GM18507 (cell line): Measurements from ENCODE around the gene LGR6.

ENCODE experiments used
- DNase-seq: peaks from one replicate; pipeline ENCODE4 v3.0.0; 2011; ENCODE audit warnings: low read depth; ENCODE audit not compliant: insufficient read length; ENCODE audit errors: extremely low spot score
- FAIRE-seq: peaks from 2 replicates; lab custom pipeline; 2011; peaks lifted over from hg19 to GRCh38; lab: Jason Lieb, UNC

The LGR6 gene

DNA sequence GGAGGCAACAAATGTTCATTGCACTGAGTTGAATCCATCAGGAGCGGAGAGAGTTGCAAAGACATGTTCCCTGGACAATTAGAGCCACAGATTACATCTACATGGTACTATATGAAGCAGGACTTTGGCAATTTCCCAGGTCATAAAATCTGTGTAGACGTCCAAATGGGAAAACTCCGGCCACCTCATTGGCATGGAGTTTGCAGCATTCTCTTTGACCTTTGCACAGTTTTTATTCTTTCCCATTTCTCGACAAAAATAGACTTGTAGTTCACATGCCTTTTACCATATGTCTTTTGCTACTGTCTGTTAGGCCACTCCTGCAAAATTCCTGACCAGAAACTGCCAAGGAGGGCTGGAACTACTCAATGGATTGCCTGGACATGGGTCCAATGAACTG is 100.0 kb downstream of the LGR6 start:
- FAIRE-seq (no peak), DNase-seq (no peak)

DNA sequence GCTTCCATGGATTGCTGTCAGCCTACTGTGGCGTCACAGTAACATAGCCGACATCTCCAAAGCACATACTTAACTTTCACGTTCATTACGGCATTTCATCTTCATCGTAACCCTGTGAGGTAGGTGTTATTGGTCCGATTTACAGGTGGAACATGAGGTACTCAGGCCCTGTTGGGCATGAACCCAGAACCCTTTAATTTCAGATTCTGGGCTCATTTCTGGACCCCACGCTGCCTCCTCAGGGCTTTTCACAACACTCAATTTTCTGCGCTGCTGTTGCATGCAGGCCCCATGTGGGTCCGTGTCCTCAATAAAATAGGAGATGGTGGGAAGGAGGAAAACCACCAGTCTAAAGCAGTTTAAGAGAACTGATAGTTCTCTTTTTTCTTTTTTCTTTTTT is 108.6 kb downstream of the LGR6 start:
- FAIRE-seq, result no peak
- DNase-seq, result no peak

DNA sequence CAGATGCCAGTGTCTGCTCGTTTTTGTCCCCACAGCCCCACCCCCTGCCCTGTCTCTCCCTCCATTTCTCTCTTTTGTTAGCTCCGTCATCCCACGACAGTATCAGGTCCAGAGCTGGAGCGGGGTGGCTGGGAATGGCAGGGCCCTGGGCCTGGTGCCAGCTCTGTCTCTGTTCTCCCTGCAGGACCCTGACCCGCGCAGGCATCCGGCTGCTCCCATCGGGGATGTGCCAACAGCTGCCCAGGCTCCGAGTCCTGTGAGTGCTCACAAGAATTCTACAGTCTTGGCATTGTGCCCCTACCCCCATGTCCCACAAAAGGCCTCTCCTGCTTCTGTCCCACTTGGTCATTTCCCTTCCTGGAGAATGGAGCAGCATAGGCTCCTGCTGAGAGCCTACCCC is 110.8 kb downstream of the LGR6 start:
- no peak for DNase-seq

DNA sequence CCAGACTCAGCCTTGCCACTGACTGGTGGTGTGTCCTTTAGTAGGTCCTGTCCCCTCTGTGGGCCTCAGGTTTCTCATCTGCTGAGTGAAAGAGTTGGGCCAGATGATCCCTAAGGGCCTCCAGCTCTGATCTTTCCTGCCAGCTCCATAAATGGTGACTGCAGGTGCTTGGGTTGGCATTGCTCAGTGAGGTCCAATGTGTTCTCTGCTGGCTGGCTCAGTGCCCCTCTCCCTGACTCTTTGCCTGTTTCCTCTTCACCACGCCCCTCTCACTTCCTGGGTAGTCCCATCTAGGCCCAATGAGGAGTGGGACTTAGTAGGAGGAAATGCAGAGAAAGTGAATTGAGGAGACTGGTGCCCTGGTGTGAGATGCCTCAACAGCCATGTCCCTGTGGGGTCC is 111.6 kb downstream of the LGR6 start:
- no peak for FAIRE-seq
- no peak for DNase-seq

More for the DNA sequence above, 110.8 kb downstream of the LGR6 start:
- no peak for FAIRE-seq

DNA sequence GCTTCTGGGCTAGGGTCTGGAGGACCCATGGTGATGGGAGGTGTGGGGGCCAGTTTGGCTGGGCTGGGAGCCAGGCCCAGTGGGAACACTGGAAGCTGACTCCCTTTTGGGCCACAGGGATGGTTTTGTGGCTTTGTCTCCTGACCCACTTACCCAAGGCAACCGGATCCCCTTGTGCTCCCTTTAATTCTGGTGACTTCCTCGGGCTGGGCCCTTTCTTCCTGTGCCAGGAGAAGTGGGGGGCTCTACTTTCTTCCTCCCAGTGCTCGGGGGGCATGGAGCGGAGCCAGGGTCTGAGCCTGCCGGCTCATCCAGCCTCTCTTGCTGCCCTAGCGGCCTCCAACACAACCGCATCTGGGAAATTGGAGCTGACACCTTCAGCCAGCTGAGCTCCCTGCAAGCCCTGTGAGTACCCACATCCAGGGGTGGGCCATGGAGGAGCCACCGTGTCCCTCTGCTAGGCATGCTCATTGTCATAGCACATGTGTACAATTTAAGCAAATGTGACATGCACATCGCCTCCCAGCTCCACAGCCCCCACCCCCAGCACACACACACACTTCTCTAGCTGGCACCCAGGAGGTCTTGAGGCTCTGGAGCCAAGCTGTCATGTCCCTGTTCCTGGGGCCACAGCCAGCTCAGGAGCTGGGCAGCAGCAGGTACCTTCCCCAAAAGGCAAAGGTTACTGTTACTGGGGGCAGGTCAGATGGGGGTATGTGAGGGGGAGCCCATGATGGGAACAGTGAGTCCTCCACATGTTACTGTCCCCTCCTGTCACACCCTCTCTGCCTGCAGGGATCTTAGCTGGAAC is 113.1 kb downstream of the LGR6 start:
- FAIRE-seq (no peak), DNase-seq (no peak)

DNA sequence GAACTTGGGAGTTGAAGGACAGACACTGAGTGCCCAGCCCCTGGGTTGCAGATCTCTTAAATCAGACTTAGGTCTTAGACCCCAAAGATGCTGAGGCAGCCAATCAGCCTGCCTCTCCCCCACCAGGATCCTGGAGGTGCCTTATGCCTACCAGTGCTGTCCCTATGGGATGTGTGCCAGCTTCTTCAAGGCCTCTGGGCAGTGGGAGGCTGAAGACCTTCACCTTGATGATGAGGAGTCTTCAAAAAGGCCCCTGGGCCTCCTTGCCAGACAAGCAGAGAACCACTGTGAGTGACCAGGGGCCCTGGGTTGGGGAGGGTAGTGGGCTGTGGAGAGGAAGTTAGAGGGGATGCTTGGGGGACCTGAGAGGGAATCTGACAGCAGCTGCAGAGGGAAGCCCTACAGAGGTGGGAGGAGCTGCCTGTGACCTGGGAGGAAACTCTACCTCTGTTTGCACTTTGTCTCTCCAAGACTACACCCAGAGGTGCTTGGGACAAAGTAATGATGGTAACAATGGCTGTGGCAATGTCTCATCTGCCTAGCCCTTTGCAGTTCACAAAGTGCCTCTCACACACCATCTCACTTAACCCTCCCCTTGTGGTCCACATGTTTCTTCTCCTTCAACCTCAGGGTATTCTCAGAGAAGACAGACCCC is 116.6 kb downstream of the LGR6 start:
- DNase-seq (no peak), FAIRE-seq (no peak)

DNA sequence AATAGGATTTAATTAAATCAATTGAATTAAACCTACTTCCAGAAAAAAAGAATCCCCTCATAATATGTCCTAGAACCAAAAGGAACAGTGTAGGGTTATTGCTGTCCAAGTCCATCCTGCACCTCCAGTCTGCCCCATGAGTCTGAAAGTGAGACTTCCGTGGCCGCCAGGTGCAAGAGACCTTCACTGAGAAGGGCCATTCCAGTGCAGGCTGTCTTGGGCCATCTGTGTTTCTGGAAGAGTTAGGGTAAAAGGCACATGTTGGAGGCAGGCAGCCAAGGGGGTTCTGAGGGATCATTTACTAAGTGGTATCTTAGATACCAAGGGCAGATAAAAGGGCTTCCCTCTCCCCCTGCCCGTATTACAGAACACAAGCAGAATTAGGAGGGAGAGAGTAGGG is 117.1 kb downstream of the LGR6 start:
- FAIRE-seq (no peak), DNase-seq (no peak)

DNA sequence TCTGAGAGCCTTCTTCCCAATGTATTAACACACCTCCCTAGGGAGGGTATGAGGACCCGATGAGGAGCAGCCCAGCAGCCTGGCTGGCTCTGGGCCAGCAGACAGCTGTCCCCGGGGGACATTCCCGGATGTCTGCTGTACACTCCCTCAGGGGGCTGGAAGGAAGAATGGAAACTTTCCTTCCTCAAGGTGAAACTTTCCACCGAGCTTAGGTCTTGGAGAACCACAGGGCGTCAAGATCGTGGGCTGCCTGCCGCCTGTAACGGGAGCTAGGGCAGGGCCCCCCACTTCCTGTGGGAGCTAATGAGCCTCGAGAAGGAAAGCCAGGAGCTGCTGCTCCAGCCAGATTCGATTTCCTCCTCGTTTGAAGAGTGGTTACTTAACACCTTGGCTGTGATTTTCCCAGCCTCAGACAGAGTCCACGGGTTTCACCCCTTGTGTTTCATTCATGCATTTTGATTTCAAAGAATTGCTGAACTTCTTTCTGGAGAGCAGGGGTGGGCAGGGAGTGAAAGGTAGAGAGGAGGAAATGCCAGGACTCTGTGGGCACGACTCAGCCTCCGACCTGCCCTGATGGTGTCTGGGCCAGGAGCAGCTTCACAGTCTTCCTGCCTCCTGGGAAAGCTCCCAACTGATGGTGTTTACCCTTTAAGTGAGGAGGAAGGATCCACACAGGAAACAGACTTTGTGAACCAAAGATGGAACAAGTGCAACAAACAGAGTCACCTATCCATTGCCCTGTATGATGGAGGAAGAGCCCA is 118.5 kb downstream of the LGR6 start:
- no peak for DNase-seq
- no peak for FAIRE-seq

DNA sequence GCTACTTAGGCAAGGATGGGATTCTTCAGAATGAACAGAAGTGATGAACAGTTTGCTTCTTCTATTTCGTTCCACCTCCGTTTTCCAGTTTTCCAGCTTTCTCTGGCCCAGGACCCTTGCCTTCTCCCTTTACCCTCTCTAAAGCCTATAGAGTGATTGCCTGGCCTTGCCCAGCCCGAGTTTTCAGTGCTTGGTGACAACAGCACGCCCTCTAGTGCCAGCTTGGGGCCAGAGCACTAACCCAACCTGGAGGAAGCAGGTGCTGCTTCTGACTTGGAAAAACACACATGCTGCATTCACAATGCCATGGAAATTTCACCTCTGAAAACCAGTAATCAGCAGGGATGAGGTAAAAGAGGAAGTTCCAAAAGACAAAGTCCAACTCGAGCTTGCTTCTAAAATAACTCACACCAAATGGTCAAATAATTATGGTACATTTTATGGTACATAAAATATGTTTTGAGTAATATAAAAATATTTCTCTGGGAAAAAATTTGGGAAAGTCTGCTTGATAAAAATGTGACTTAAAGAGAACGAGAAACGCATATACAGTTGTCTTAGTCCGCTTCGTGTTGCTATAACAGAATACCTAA is 122.1 kb downstream of the LGR6 start:
- FAIRE-seq (peak; percentile 79), DNase-seq (peak; percentile 56)

DNA sequence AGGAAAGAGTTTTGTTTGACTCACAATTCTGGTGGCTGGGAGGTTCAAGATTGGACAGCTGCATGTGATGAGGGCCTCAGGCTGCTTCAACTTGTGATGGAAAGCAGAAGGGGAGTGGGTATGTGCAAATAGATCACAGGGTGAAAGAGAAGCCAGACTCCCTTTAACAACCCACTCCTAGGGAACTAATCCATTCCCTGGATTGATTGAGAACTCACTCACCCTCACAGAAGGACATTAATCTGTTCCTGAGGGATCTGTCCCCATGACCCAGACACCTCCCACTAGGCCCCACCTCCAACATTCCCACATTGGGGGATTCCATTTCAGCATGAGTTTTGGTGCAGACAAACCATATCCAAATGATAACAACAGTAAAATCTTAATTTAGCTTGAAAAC is 122.6 kb downstream of the LGR6 start:
- no peak for FAIRE-seq
- no peak for DNase-seq

DNA sequence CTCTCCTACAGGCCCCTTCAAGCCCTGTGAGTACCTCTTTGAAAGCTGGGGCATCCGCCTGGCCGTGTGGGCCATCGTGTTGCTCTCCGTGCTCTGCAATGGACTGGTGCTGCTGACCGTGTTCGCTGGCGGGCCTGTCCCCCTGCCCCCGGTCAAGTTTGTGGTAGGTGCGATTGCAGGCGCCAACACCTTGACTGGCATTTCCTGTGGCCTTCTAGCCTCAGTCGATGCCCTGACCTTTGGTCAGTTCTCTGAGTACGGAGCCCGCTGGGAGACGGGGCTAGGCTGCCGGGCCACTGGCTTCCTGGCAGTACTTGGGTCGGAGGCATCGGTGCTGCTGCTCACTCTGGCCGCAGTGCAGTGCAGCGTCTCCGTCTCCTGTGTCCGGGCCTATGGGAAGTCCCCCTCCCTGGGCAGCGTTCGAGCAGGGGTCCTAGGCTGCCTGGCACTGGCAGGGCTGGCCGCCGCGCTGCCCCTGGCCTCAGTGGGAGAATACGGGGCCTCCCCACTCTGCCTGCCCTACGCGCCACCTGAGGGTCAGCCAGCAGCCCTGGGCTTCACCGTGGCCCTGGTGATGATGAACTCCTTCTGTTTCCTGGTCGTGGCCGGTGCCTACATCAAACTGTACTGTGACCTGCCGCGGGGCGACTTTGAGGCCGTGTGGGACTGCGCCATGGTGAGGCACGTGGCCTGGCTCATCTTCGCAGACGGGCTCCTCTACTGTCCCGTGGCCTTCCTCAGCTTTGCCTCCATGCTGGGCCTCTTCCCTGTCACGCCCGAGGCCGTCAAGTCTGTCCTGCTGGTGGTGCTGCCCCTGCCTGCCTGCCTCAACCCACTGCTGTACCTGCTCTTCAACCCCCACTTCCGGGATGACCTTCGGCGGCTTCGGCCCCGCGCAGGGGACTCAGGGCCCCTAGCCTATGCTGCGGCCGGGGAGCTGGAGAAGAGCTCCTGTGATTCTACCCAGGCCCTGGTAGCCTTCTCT is 124.6 kb downstream of the LGR6 start:
- DNase-seq (no peak), FAIRE-seq (no peak)

DNA sequence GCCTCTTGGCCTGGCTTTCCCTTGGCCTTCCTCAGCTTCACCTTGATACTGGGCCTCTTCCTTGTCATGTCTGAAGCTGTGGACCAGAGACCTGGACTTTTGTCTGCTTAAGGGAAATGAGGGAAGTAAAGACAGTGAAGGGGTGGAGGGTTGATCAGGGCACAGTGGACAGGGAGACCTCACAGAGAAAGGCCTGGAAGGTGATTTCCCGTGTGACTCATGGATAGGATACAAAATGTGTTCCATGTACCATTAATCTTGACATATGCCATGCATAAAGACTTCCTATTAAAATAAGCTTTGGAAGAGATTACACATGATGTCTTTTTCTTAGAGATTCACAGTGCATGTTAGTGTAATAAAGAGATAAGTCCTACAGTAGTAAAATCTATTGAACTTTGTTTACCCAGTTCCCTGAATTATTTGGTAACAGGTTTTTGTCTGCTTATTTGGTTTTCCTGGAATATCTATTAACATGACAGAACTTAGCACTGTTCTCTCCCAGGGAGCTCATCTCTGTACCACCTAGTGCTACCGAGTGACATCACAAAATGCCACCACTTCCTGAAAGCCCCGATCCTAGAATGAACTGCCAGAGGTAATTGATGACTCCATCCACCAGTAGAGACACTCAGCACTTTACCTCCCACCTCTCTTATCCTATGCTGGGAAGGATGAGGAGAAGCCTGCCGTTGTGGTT is 125.9 kb downstream of the LGR6 start:
- FAIRE-seq, result no peak
- DNase-seq, result no peak

DNA sequence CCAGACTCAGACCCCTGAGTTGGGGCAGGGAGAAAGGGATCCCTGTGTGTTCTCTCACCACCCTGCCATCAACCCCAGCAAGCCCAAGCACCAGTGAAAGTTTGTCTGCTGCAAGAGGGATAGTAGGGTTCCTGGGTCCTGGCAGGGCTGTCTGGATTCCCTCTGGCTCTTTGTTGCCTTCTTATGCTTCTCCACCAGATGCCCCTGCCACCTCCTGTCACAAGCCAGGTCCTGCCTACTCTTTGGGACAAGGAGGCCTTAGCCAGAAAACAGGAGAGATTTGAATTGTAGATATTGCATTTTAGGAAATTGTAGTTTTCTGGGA is 126.4 kb downstream of the LGR6 start:
- FAIRE-seq (no peak), DNase-seq (no peak)

DNA sequence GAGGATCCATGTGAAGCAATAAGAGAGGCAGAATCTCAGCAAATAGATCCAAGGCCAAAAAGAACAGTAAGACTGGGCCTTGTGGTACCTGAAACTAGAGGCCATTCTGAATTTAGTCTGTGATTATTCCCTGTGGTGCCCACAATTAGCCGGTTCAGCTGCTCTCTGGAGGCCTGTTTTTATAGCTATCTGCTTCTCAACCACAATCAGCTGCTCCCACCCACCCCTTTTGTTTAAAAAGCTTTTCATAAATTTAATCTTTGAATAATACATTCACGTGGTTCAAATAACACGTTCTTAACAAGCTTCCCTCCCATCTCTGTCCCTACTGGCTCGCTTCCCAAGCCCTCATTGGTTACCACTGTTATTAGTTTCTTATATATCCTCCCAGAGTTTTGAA is 130.1 kb downstream of the LGR6 start:
- DNase-seq (no peak), FAIRE-seq (no peak)

DNA sequence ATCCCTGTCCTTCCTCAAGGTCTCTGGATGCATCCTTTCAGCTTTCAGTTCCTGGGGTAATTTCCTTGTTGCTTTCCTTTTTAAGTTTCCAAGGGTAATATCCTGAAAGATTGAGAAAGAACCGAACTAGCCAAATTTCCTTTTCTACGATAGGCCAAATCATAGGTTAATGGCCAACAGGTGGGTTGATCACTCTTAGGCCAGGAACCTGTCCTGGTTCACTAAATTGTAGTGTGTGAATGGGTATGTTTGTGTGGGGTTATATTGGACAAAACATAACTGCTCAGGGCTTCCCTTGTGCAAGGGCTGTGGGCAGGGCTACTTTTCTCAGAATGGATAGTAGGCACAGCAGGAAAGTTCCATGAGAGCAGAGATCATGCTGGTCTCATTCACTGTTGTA is 131.0 kb downstream of the LGR6 start:
- FAIRE-seq (no peak), DNase-seq (no peak)

DNA sequence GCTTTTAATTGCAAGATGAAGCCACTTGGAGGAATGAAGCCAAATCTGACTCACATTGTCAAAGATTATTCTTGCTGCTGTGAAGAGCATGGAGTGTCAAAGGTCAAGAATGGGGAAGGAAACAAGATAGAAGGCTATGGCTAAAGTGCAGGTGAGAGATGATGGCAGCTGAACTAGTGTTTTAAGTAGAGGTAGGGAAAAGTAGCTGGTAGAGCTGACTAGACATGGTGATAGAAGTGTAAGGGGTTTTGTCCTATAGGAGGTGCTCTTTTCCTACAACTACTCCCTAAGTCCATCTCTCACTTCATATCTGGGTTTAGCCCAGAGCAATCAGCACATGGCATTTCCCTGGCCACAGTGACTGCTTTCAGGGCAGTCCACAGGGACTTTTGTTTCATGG is 136.3 kb downstream of the LGR6 start:
- FAIRE-seq (no peak), DNase-seq (no peak)

DNA sequence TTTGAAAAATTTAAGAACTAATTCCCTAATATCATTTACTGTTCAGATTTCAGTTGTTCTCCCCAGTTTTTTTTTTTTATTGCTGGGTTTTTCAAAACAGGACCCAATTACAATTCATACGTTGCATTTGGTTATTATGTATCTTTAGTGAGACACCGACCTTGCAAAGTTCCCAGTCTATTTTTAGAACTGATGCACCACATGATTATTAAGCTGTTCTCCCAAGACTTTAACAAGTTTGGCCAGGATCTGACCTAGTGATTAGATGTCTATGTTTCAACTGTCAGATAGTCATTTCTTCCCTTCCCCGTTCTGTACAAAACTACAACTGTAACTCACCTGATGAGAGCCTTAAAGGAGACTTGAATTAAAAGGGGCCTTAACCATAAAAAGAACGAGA is 140.3 kb downstream of the LGR6 start:
- no peak for FAIRE-seq
- no peak for DNase-seq

DNA sequence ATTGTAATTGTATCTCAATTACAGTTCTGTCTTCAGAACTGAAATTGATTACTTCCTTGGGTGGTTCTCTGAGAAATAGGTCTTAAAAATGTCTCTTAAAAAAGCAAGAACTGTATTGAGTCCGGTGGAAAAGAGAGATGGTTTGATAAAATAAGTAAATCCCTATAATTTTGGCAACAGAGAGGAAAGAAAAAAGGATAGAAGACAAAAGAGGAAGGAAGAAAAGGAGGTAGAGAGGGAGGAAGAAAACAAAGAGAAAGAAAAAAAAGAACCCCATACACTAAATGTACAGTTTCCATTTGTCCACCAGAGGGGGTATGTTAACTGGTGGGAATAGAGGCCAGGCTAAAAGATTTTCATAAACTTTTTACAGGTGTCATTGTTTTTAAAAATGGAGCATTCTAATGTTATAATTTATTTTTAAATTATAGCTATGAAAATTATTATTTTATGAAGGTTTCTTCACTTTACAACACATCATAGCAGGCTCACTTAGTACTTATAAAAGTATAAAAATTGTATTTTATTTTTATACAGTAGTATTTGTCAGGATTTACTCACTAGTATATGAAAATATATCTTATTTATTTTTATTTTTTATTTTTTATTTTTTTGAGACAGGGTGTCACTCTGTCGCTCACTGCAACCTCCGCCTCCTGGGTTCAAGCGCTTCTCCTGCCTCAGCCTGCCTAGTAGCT is 150.2 kb downstream of the LGR6 start:
- FAIRE-seq, result peak; percentile 80
- DNase-seq, result no peak
